HS-27A (cell line): ENCODE results near the gene DLG5.

Source experiments
- DNase-seq: peaks from one replicate; pipeline ENCODE4 v3.0.0-alpha.2; 2012; ENCODE audit warnings: low read depth, missing footprints

The DLG5 gene

GRCh38 chr10:77867124-77867719 lies 59.3 kb downstream of the DLG5 start:
- no peak for DNase-seq

GRCh38 chr10:77866598-77866997 lies 60.0 kb downstream of the DLG5 start:
- no peak for DNase-seq

- no peak for DNase-seq
Measured at GRCh38 chr10:77865580-77866324, 60.8 kb downstream of the DLG5 start.

GRCh38 chr10:77864151-77864851 lies 62.3 kb downstream of the DLG5 start:
- DNase-seq = no peak

- DNase-seq = no peak
Measured at GRCh38 chr10:77863446-77863845, 63.1 kb downstream of the DLG5 start.

- no peak for DNase-seq
Measured at GRCh38 chr10:77862595-77862994, 64.0 kb downstream of the DLG5 start.

GRCh38 chr10:77861366-77861765 lies 65.2 kb downstream of the DLG5 start:
- no peak for DNase-seq

- DNase-seq = no peak
Measured at GRCh38 chr10:77859865-77860282, 66.7 kb downstream of the DLG5 start.

- DNase-seq = no peak
Measured at GRCh38 chr10:77859200-77859864, 67.2 kb downstream of the DLG5 start.

- no peak for DNase-seq
Measured at GRCh38 chr10:77857272-77857671, 69.3 kb downstream of the DLG5 start.

- no peak for DNase-seq
Measured at GRCh38 chr10:77856566-77856965, 70.0 kb downstream of the DLG5 start.

GRCh38 chr10:77855404-77856155 lies 71.0 kb downstream of the DLG5 start:
- no peak for DNase-seq

- DNase-seq = no peak
Measured at GRCh38 chr10:77854115-77854514, 72.4 kb downstream of the DLG5 start.

GRCh38 chr10:77853256-77853655 lies 73.3 kb downstream of the DLG5 start:
- no peak for DNase-seq

- no peak for DNase-seq
Measured at GRCh38 chr10:77850620-77851231, 75.8 kb downstream of the DLG5 start.

- DNase-seq = no peak
Measured at GRCh38 chr10:77849039-77849664, 77.4 kb downstream of the DLG5 start.

- DNase-seq = no peak
Measured at GRCh38 chr10:77846718-77847311, 79.7 kb downstream of the DLG5 start.

- no peak for DNase-seq
Measured at GRCh38 chr10:77845451-77845850, 81.1 kb downstream of the DLG5 start.

GRCh38 chr10:77844713-77845445 lies 81.7 kb downstream of the DLG5 start:
- DNase-seq = peak; percentile 64

- DNase-seq = no peak
Measured at GRCh38 chr10:77844177-77844576, 82.4 kb downstream of the DLG5 start.
